ENCODE results near the gene RAB3GAP2. TPM values are rescaled to one million over a fixed set of nuclear protein-coding genes. Genes with fewer than 3 reads are reported as not detected.
"Not testable (repeated sequence)": the region's sequence is repeated elsewhere in the genome, so short reads cannot be mapped to it uniquely, and the experiment has no call there.

RAB3GAP2 gene
- total RNA-seq, 1 donor from 2014 or later: 56.6 TPM

GRCh38 chr1:220291580-220291979 lies 19.3 kb upstream of the RAB3GAP2 start:
- intact Hi-C loops (cut with micrococcal nuclease): no loop called here

GRCh38 chr1:220290140-220290761 lies 18.0 kb upstream of the RAB3GAP2 start:
- intact Hi-C loops (cut with micrococcal nuclease): no loop called here

GRCh38 chr1:220287129-220287528 lies 14.9 kb upstream of the RAB3GAP2 start:
- intact Hi-C loops (cut with micrococcal nuclease): no loop called here

GRCh38 chr1:220283625-220284024 lies 11.4 kb upstream of the RAB3GAP2 start:
- intact Hi-C loops (cut with micrococcal nuclease): no loop called here

GRCh38 chr1:220281159-220281574 lies 8.9 kb upstream of the RAB3GAP2 start:
- intact Hi-C loops (cut with micrococcal nuclease): no loop called here

GRCh38 chr1:220280249-220280648 lies 8.0 kb upstream of the RAB3GAP2 start:
- intact Hi-C loops (cut with micrococcal nuclease): no loop called here

- intact Hi-C loops (cut with micrococcal nuclease): loop anchor here (10.0 kb wide), 1 partner anchor 1104 kb away; the partner anchor contains the start of gene LYPLAL1
These were observed 6.7 kb upstream of the RAB3GAP2 start for GRCh38 chr1:220278991-220279390.

- intact Hi-C loops (cut with micrococcal nuclease): loop anchor here (10.0 kb wide), 1 partner anchor 1101 kb away; the partner anchor contains the start of gene LYPLAL1
These were observed 3.2 kb upstream of the RAB3GAP2 start for GRCh38 chr1:220275430-220275829.

- intact Hi-C loops (cut with micrococcal nuclease): loop anchor here (10.0 kb wide), 1 partner anchor 1100 kb away; the partner anchor contains the start of gene LYPLAL1
These were observed 2.1 kb upstream of the RAB3GAP2 start for GRCh38 chr1:220274251-220274855.

- intact Hi-C loops (cut with micrococcal nuclease): loop anchor here (1.0 to 10.0 kb wide), 3 partner anchors 183 to 1987 kb away; partner anchors contain the start of genes BPNT1, LYPLAL1 and RRP15
These were observed 513 bp upstream of the RAB3GAP2 start for GRCh38 chr1:220272841-220273090.

GRCh38 chr1:220271706-220272046 lies 577 bp downstream of the RAB3GAP2 start:
- intact Hi-C loops (cut with micrococcal nuclease): loop anchor here (1.0 to 10.0 kb wide), 3 partner anchors 182 to 1986 kb away; partner anchors contain the start of genes BPNT1, LYPLAL1 and RRP15

GRCh38 chr1:220269036-220269435 lies 3.2 kb downstream of the RAB3GAP2 start:
- intact Hi-C loops (cut with micrococcal nuclease): no loop called here

GRCh38 chr1:220267630-220268029 lies 4.6 kb downstream of the RAB3GAP2 start:
- intact Hi-C loops (cut with micrococcal nuclease): no loop called here

GRCh38 chr1:220260228-220260627 lies 12.0 kb downstream of the RAB3GAP2 start:
- intact Hi-C loops (cut with micrococcal nuclease): not testable (repeated sequence)

- intact Hi-C loops (cut with micrococcal nuclease): not testable (repeated sequence)
These were observed 12.5 kb downstream of the RAB3GAP2 start for GRCh38 chr1:220259756-220260155.

GRCh38 chr1:220256194-220256593 lies 16.1 kb downstream of the RAB3GAP2 start:
- intact Hi-C loops (cut with micrococcal nuclease): not testable (repeated sequence)

GRCh38 chr1:220255204-220255603 lies 17.0 kb downstream of the RAB3GAP2 start:
- intact Hi-C loops (cut with micrococcal nuclease): no loop called here

- intact Hi-C loops (cut with micrococcal nuclease): not testable (repeated sequence)
These were observed 19.0 kb downstream of the RAB3GAP2 start for GRCh38 chr1:220253290-220253689.

- intact Hi-C loops (cut with micrococcal nuclease): no loop called here
These were observed 21.0 kb downstream of the RAB3GAP2 start for GRCh38 chr1:220251272-220251671.

- intact Hi-C loops (cut with micrococcal nuclease): no loop called here
These were observed 21.6 kb downstream of the RAB3GAP2 start for GRCh38 chr1:220250681-220251080.

GRCh38 chr1:220249522-220249921 lies 22.7 kb downstream of the RAB3GAP2 start:
- intact Hi-C loops (cut with micrococcal nuclease): no loop called here

GRCh38 chr1:220248715-220249265 lies 23.5 kb downstream of the RAB3GAP2 start:
- intact Hi-C loops (cut with micrococcal nuclease): not testable (repeated sequence)

GRCh38 chr1:220245900-220246299 lies 26.4 kb downstream of the RAB3GAP2 start:
- intact Hi-C loops (cut with micrococcal nuclease): not testable (repeated sequence)

All from T-helper 2 cell treated with Interferon-gamma antibody and Interleukin-4, amounts not matched to agents 100 ng/mL and 5 ng/mL, for 36 hours (primary cell).